Cerebellar cortex (tissue), 1 donor: Measurements from ENCODE around the gene SUN5.
"Not testable (repeated sequence)": the region's sequence is repeated elsewhere in the genome, so short reads cannot be mapped to it uniquely, and the experiment has no call there.

ENCODE experiments used
- DNase-seq: peaks from one replicate; pipeline ENCODE4 v3.0.0-alpha.2; 2015; ENCODE audit warnings: low spot score

The SUN5 gene, protein sequence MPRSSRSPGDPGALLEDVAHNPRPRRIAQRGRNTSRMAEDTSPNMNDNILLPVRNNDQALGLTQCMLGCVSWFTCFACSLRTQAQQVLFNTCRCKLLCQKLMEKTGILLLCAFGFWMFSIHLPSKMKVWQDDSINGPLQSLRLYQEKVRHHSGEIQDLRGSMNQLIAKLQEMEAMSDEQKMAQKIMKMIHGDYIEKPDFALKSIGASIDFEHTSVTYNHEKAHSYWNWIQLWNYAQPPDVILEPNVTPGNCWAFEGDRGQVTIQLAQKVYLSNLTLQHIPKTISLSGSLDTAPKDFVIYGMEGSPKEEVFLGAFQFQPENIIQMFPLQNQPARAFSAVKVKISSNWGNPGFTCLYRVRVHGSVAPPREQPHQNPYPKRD

DNA sequence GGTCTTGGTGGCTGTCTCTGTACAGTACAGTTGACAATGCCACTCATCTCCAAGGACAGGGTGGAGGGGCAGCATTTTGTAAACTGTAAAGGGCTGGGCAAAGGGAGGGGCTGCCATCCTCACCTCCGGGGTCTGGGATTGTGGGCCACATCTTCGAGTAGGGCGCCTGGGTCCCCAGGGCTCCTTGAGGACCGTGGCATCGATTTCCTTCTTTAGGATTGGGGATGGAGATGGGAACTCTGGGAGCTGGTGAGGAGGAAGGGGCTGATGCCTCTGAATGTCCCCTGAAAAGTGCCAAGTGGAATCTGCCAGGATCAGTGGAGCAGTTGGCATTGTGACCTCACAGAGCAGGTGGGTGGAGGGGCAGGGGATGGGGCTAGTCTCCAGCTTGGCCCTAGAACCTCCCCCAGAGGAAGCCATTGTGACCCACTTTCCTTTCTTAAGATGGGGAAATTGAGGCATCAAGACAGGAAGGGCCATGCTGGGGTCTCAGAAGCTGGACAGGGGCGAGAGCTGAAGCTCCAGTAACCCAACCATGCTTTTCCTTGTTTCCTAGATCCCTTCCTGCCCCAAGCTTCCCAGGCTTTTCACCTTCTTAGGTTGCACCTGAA is at the start of gene SUN5:
TSS of gene SUN5 (minus strand) at position 293 of the 611 bp plus-strand sequence. CDS start at position 200, 93 bp downstream.
- no peak for DNase-seq

DNA sequence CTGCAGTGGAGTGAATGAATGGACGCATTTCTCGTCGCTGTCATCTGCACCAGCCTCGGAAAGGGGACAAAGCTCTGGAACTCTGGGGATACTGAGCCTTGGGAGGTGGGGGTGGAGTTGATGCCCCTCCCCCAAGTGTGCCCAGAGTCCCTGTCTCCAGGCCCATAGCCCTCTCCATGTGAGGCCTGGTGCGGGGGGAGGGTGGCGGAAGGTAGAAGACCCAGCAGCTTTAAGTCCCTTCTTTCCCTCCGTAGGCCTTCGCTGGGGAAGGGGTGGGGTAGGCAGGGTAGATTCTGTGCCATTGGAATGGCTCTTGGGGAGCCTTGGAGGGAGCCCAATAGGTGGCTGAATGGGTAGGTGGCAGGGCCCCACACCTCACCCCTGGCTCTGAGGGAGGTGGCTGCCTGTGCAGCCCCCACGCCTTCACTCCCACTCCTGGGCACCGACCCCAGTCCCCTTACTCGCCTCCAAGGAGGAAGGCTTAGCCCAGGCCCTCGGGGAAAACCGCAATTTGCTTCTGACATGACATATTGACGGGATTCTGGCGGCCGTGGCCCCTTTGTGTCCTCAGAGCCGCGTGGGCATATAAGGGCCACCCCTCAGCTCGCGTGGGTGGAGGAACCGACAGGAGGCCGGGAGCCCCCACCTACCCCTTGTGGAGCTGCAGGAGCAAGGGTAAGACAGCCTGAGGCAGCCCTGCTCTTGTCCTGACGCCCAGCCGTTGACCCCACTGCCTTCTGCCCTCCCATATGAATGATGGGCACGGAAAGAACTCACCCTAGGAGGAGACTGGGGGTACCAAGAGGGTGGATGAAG is 49.3 kb upstream of the SUN5 start, which contains the start of gene BPIFB3:
TSS of gene BPIFB3 (plus strand) at position 613 of the 816 bp plus-strand sequence. CDS start 1,533 bp downstream, outside the sequence.
- DNase-seq = no peak

DNA sequence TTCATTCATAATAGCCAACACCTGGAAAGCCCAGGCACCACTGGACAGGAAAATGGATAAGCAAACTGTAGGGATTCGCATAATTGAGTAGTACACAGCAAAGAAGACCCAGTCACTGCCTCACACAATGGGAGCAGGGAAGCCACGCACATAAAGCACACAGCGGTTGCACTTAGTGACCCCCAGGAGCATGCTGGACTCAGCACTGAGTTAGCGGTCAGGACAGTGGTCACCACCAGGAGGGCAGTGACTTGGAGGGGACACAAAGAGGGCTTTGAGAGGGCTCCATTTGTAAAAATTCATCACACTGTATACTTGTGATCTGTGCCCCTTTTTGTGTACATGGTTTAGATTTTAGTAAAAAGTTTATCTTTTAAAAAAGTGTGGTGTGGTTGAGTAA is 47.1 kb upstream of the SUN5 start:
- no peak for DNase-seq

DNA sequence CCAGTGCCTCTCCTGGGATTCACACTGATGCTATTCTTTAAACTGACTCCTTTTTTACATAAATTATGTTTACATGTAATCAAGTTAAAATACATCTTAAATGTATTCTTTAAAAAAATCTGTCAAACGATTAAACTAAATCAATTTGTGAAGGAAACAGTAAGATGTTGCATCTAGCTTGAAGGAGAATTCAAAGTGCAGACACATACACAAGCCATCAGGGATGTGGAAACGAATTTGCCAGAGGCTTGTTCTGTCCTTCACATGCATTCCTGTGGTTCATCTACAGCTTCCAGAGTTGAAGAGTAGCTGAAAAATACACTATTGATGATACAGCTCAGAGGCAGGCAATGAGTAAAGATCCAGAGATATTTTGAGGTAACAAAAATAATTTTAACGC is 42.2 kb upstream of the SUN5 start:
- no peak for DNase-seq

DNA sequence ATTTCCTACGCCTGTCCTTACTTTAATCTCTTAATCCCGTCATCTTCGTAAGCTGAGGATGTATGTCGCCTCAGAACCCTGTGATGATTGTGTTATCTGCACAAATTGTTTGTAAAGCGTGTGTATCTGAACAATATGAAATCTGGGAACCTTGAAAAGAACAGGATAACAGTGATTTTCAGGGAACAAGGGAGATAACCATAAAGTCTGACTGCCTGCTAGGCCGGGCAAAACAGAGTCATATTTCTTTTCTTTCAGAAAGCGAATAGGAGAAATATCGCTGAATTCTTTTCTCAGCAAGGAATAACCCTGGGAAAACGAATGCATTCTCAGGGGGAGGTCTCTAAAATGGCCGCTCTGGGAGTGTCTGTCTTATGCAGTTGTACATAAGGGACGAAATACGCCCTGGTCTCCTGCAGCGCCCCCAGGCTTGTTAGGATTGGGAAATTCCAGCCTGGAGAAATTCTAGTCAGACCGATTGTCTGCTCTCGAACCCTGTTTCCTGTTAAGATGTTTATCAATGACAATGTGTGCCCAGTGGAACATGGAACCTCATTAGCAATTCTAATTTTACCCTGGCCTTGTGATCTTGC is 41.0 kb upstream of the SUN5 start:
- DNase-seq = not testable (repeated sequence)

DNA sequence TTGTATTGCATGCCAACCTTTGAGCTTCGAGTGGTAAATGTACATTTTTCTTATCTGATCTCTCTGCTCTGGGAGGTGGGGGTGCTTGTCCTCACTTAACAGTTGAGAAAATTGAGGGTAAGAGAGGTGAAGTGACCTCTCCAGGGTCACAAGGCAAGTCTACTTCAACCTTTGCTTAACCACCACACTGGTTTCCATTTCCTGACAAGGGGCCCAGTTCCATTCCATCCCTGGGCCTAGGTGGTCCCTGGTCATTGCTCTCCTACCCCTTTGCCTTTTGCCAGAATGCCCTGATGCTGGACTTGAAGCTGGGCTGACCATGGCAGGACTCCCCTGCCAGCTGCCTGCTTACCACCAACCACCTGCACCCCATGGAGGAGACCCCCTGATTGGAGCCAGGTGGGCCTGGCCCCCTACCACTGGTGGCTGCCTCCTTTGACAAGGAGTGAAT is 39.5 kb upstream of the SUN5 start:
- DNase-seq = no peak

DNA sequence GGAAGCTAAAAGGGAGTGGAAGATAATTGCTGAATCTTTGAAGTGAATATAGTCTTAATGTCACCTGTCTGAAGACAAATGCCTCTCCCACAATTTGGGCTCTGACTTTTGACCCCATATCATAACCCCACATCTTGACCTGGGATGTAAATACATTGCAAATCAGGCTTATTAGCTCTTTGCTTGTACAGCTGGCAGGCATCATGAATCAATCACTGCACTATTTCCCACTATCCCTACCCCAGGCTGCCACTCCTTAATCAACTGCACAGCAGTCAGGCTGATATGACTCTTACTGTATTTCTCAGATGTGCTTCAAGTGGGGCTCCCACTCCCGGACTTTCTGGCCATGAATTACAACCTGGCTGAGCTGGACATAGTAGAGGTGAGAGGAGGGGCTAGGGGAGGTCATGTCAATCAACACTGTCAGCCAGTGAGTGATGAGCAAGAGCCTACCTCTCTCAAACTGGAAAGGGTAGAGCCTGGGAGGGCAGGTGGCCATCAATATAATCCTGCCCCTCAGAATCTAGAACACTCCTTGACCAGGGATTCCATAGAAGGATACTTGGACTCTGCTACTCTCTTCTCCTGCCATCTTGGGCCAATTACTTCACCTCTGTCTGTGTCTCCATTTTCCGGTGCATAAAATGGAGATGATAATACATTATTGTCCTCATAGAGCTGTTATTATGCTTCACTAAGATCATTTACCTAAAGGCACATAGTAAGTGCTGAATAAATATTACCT is 38.9 kb upstream of the SUN5 start:
- no peak for DNase-seq

DNA sequence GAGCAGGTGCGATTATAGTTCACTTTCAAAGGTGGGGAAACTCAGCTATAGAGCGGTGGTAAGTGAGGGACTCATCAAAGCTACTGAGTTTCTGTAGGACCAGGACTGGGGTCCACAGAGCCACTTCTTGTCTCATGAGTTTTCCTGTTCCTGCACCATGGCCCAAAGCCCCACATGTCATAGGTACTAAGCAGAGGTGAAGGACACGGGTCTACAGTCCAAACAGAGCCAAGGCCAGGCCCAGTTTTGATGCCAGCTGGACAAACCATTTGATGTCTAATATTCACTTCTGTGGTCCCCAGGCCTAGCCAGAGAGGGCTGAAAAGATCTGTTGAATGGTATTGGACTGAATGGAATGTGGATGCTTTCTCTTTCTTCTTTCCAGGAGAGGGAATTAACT is 38.2 kb upstream of the SUN5 start:
- DNase-seq = no peak

DNA sequence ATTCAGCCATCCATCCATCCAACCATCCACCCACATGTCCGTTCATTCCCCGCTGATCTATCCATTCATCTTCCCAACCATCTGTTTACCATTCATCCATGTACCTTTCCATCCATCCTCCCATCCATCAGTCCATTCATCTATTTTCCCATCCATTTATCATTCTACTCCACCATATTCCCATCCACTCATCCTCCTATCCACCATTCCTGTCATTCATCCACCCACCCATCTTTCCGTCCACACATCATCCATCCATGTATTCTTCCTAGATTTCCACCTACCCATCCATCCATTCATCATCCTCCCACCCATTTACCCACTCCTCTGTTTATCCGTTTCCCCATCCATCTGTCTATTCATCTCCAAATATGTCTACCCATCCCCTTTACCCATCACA is 34.0 kb upstream of the SUN5 start:
- DNase-seq = no peak

DNA sequence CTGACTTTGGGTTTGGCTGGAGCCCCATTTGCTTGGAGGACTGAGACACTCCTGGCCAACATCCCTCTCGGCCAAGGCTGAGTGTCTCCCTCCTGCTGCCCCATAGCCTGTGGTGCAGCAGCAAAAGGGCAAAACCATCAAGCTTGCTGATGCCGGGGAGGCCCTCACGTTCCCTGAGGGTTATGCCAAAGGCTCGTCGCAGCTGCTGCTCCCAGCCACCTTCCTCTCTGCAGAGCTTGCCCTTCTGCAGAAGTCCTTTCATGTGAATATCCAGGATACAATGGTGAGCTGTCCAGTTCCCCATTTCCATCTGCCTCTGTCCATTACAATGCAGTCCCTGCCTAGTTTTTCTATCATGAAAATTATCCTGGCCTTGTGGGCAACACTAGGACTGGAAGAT is 33.2 kb upstream of the SUN5 start:
- DNase-seq = no peak

DNA sequence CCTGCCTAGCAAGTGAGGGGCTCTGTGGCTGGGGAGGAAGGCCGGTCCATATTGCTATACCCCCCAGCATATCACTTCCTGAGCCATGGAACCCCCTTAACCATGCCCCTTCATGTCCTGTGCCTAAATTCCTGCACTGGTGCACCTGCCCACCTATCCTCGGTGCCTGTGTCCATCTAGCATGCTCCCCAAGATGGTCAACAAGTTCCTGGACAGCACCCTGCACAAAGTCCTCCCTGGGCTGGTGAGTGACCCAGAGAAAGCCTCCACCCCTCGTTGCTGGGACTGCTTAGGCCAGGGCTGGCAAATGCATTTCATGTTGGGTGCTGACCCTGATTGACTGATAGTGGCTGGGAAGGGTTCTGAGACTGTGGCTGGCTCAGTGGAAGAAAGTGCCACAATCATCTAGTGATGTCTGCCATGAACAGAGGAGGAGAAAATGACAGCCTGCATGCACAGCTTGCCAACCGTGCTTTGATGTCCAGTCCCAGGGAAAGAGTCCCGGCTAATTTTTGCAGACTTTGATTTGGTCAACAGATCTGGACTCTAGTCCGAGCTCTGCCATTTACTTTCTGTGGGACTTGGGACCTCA is 30.8 kb upstream of the SUN5 start:
- DNase-seq = no peak

DNA sequence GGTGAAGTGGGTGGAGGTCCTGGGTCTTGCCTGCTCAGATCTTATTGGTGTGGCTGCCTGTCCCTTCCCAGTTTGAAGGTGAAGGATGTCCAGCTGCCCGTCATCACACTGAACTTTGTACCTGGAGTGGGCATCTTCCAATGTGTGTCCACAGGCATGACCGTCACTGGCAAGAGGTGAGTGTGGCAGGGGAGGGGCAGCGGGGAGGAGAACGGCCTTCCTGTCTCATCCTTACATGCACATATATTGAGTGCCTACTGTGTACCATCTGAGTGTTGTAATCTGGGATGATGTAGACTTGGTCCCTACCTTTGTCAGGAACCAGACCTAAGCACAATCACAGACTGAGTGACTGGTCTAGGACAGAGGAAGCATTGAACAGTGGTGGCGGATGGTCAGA is 29.9 kb upstream of the SUN5 start:
- no peak for DNase-seq

DNA sequence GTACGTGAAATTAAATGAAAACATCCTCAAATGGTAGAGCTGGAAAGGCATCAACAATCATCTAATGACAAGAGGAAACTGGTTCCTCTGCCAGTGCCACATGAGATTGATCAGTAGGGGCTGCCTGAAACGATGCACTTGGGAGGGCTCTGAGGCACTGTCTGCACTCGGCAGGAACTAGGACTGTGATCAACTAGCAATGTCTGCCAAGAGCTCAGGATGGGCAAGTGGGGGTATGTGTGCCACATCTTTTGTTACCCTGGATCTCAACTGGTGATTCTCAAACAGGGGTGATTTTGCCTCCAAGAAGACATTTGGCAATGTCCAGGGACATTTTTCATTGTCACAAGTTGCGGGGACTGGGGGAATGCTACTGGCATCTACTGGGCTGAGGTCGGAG is 29.1 kb upstream of the SUN5 start:
- DNase-seq = no peak

DNA sequence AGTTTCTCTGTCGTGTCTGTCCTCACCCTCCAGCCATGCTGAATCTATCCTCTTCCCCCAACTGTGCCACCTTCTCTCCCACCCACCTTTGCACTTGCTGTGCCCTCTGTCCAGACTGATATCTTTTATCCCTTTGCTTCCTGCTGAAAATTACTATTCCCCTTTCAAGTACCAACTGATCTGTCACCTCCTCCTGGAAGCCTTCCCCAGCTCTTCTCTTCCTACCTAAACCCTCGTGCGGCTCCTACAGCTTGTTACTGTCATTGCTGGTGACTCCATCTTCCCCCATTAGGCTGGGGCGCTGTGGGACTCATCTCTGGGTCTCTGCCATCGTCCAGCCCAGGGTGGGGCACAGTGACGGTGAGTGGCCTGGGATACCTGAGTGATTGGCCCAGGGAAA is 28.3 kb upstream of the SUN5 start:
- DNase-seq = no peak

DNA sequence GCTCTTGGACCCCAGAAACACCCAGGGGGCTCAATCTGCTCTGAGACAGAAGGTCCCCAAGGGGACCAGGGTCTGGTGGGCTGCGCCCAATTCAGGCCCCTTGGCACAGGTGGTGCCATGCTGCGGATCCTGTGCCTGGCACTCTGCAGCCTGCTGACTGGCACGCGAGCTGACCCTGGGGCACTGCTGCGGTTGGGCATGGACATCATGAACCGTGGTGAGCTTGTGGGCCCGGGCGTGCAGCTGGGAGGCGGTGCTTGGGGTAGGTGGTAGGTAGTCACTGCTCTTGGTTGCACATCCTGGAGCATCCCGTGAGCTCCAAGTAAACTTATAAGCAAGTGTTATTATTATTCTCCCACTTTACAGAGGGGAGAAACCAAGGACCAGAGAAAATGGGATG is 27.3 kb upstream of the SUN5 start, which contains the start of gene BPIFB6:
TSS of gene BPIFB6 (plus strand) at position 118 of the 400 bp plus-strand sequence. CDS start at position 118, 0 bp downstream.
- DNase-seq = no peak

DNA sequence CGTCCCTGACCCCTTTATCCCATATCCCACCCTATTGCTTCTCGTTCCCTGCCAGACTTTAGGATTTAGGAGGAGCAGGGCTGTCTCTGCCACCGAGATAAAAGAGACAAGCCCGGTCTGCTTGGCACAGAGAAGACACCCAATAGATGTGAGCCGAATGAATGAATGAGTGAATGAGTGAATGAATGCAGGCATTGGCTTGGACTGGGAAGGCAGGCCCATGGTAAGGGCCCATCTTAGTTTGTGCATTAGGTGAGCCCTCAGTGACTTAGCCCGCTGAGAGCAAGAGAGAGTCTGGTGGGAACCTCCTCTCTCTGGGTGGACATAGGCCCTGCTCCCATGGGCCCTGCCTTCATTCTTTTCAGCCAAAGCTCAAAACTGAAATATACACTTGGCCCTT is 26.3 kb upstream of the SUN5 start:
- no peak for DNase-seq

DNA sequence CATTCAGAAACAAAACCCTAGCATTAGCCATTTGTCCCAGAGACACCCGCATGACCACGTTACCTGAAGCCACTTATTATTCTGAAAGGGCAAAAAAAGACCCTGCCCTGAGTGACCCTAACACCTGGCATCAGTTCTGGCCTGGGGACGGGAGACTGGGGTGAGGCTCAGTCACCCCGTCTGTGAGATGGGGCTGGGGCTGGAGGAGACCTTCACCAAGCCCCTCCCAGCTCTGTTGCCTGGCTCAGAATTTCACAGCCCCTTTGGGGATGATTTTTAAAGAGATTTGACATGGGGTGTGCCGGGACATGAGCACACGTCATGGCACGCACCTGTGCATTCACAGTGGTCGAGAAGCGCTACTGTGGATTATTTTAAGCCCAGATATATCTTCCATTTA is 25.8 kb upstream of the SUN5 start:
- DNase-seq = no peak

DNA sequence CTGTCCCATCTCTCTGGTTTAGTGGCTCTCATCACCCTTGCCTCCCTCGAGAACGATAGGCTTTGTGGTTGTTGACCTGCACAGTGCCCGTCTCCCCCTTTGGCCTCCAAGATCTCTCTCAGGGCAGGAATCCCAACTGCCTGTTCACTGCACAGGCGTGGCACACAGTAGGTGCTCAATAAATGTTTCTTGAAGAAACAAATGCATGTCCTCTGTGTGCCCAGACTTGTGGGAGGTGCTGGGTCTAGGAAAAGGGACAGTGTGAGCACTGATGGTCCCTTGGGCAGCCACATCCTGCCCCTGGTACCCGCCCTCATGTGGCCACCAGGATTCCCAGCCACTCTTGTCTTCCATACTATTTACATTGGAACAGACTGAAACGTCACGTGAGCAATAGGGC is 24.6 kb upstream of the SUN5 start:
- DNase-seq = no peak

DNA sequence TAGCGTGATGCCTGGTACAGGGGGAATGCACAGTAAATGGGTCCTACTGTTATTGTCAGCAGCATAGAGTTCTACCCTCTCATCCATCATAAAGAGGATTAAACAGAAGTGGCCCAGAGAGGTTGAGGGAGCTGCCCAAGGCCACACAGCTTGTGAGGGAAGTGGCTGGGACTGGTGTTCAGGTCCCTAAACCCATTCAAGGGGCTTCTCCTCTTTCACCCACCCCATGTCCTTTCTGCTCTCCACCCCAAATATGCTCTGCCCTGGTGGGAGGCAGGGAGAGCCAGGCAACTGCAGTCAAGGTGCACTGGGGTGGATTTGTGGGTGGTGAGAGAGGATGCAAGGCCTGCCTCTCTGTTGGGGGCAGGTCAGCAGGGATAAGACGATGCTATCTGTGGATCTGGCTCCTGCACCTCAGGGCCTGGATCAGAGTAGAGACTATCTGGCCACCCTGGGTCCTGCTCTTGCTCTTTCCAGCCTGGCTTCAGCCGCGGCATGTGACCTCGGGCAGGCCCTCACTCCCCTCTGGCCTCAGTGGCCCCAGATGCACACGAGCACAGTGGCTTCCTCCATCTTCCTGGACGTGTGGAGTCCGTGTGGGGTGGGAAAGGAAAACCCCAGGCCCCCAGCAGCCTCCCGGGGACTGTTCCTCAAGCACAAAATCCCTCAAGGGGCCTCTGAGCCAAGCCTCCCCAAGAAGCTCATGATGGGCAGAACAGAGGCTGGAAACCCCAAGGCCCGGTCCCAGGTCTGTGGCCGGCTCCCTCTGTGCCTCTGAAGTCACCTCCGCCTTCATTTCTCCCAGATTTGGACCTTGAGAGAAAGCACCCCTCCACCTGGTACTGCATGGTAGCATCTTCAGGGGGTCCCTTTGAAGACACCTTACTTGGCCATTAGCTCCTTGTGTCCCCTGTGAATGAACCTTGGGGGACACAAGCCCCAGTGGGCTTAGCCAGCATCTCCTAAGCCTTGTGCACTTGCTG is 23.8 kb upstream of the SUN5 start:
- no peak for DNase-seq
